ENCODE data around the gene ADARB1. TPM values are rescaled to one million over a fixed set of nuclear protein-coding genes. Genes with fewer than 3 reads are reported as not detected.

ADARB1 gene
- total and polyA plus RNA-seq, 2 donors (not counting 1 experiment from before 2014, with no cell fraction given) = 17.1 to 33.3 TPM

DNA sequence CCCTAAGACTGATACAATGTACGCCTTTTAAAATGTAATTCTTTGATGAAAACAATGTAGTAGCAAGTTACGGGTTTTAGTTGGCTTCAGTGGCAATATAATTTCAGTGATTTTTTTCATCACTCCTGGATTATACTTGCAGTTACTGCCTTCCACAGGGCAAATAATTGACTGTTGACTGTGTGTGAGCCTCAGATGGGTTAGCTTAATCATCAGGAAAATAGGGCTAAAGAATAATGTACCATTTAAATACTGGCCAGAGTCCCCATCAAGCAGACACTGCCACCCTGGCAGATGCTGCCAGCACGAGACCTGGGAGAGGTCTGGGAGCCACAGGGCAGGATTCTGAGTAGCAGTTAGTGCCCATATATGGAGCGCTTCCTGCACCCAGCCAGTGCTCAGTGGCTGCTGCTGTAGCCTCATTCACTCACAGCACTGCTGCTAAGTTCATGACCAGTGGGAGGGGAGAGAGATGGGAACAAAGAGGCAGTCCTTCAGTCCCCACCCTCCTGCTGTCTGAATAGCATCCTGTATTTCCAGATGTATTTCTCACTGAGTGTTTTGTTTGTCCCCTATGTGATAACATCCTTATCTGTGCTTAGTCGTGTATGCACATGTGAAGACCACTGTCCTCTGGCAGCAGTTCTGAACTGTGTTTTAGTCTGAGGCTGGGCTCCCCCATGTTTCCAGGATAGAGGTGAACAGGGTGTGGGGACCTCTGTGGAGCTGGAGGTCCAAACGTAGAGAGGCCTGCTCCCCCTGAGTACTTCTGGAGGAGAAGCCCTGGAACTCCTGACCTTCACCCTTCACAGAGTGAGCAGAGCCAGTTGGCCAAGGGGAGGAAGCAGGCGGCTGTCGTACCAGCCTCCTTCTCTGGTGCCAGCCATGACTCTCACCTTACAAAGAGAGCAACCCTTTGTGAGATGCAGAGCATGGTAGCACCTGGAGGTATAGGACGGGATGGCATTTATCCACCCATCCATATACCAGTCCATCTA lies 80.4 kb downstream of the ADARB1 start:
- Histone ChIP-seq H3K27ac (ENCODE audit: low read length in 2 of 2) (no peak overlapping the region), H2AFZ (ENCODE audit: insufficient read depth, low read depth, low read length, poor library complexity, severe bottlenecking) (no peak overlapping the region), H4K20me1 (ENCODE audit: control insufficient read depth, insufficient read depth, low read length, poor library complexity, severe bottlenecking) (peaks cover 75% of the 10 kb centered on the region), H3K79me2 (ENCODE audit: control insufficient read depth, insufficient read depth, low read length) (peaks cover 30% of the 10 kb centered on the region), H3K4me3 (ENCODE audit: control extremely low read depth in 1 of 5, extremely low read depth in 1 of 5, insufficient read depth in 1 of 5, low read depth in 2 of 5, low read length in 4 of 5) (no peak overlapping the region), H3K9me3 (ENCODE audit: control extremely low read depth in 1 of 3, control insufficient read depth in 2 of 3, insufficient read depth in 1 of 3, low read length in 2 of 3) (peaks cover 0 to 21% (median 16%) of the 10 kb centered on the region in 3 donors), H3K4me1 (ENCODE audit: control insufficient read depth in 2 of 2, insufficient read depth in 2 of 2, low read length in 2 of 2) (peaks cover 45 to 47% of the 10 kb centered on the region in 2 donors), H3K4me2 (replicated peaks; ENCODE audit: low read depth, low read length, poor library complexity, severe bottlenecking) (no peak overlapping the region), H3K27me3 (replicated peaks in 1 of 4; ENCODE audit: control extremely low read depth in 1 of 4, control insufficient read depth in 3 of 4, insufficient read depth in 4 of 4, low read length in 3 of 4) (no peaks in the 10 kb centered on the region), H3K9ac (ENCODE audit: low read length) (no peak overlapping the region), H3K36me3 (replicated peaks in 1 of 2; ENCODE audit: control extremely low read depth in 1 of 2, control insufficient read depth in 1 of 2, extremely low read depth in 1 of 2, insufficient read depth in 2 of 2, low read length in 1 of 2) (peaks cover 0 to 7% of the 10 kb centered on the region in 2 experiments)
- intact Hi-C loops (cut with micrococcal nuclease) = no loop called here
- ChIA-PET CTCF (interaction anchor here (1.0 to 3.2 kb wide), 2 partner anchors 14 to 155 kb away, joined by 3 to 36 read pairs; no protein-coding TSS in a partner anchor), POLR2A (no interaction called here)
- peaks cover 59% of the 10 kb centered on the region for H3K4me1 Mint-ChIP-seq
- H3K27me3 Mint-ChIP-seq = no peaks in the 10 kb centered on the region
- no peak overlapping the region for H3K27ac Mint-ChIP-seq
- TF ChIP-seq EZH2 (IDR thresholded peaks at IDR 0.05; ENCODE audit: borderline replicate concordance, insufficient read depth, low read depth, low read length, poor library complexity, severe bottlenecking) = no peak
- TF ChIP-seq, protein P1, sequence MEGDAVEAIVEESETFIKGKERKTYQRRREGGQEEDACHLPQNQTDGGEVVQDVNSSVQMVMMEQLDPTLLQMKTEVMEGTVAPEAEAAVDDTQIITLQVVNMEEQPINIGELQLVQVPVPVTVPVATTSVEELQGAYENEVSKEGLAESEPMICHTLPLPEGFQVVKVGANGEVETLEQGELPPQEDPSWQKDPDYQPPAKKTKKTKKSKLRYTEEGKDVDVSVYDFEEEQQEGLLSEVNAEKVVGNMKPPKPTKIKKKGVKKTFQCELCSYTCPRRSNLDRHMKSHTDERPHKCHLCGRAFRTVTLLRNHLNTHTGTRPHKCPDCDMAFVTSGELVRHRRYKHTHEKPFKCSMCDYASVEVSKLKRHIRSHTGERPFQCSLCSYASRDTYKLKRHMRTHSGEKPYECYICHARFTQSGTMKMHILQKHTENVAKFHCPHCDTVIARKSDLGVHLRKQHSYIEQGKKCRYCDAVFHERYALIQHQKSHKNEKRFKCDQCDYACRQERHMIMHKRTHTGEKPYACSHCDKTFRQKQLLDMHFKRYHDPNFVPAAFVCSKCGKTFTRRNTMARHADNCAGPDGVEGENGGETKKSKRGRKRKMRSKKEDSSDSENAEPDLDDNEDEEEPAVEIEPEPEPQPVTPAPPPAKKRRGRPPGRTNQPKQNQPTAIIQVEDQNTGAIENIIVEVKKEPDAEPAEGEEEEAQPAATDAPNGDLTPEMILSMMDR (IDR thresholded peaks at IDR 0.05) = no peak
- H3K9me3 Mint-ChIP-seq (ENCODE audit: insufficient read depth) = peaks cover 6% of the 10 kb centered on the region
- ATAC-seq (ENCODE audit: low read depth) (no peak), DNase-seq (no peak)
- no peak overlapping the region for H3K4me3 Mint-ChIP-seq
- WGBS (ENCODE audit: insufficient coverage) = 92% methylated on average over 6 of the region's 9 CpGs

DNA sequence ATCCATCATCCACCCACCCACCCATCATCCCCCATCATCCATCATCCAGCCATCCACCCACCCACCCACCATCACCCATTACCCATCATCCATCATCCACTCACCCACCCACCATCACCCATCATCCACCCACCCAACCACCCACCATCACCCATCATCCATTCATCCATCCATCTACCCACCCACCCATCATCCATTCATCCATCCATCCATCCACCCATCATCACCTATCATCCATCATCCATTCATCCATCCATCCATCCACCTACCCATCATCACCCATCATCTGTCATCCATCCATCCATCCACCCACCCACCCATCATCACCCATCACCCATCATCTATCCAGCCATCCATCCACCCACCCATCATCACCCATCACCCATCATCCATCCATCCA lies 81.5 kb downstream of the ADARB1 start:
- H2AFZ ChIP-seq (ENCODE audit: insufficient read depth, low read depth, low read length, poor library complexity, severe bottlenecking) = no peak overlapping the region
- intact Hi-C loops (cut with micrococcal nuclease) = no loop called here
- Mint-ChIP-seq H3K4me1 (peaks cover 61% of the 10 kb centered on the region), H3K9me3 (ENCODE audit: insufficient read depth) (peaks cover 6% of the 10 kb centered on the region), H3K4me3 (no peak overlapping the region), H3K27me3 (no peaks in the 10 kb centered on the region), H3K27ac (no peak overlapping the region)
- TF ChIP-seq EZH2 (IDR thresholded peaks at IDR 0.05; ENCODE audit: borderline replicate concordance, insufficient read depth, low read depth, low read length, poor library complexity, severe bottlenecking) = no peak
- TF ChIP-seq, protein P1 (IDR thresholded peaks at IDR 0.05) = no peak
- peaks cover 48 to 49% of the 10 kb centered on the region in 2 donors for H3K4me1 ChIP-seq (ENCODE audit: control insufficient read depth in 2 of 2, insufficient read depth in 2 of 2, low read length in 2 of 2)
- peaks cover 28% of the 10 kb centered on the region for H3K79me2 ChIP-seq (ENCODE audit: control insufficient read depth, insufficient read depth, low read length)
- H3K4me3 ChIP-seq (ENCODE audit: control extremely low read depth in 1 of 5, extremely low read depth in 1 of 5, insufficient read depth in 1 of 5, low read depth in 2 of 5, low read length in 4 of 5) = no peak overlapping the region
- H4K20me1 ChIP-seq (ENCODE audit: control insufficient read depth, insufficient read depth, low read length, poor library complexity, severe bottlenecking) = peaks cover 70% of the 10 kb centered on the region
- peaks cover 2 to 26% (median 21%) of the 10 kb centered on the region in 3 donors for H3K9me3 ChIP-seq (ENCODE audit: control extremely low read depth in 1 of 3, control insufficient read depth in 2 of 3, insufficient read depth in 1 of 3, low read length in 2 of 3)
- H3K36me3 ChIP-seq (replicated peaks in 1 of 2; ENCODE audit: control extremely low read depth in 1 of 2, control insufficient read depth in 1 of 2, extremely low read depth in 1 of 2, insufficient read depth in 2 of 2, low read length in 1 of 2) = peaks cover 0 to 7% of the 10 kb centered on the region in 2 experiments
- POLR2A ChIA-PET = no interaction called here
- no peak overlapping the region for H3K4me2 ChIP-seq (replicated peaks; ENCODE audit: low read depth, low read length, poor library complexity, severe bottlenecking)
- no peak overlapping the region for H3K9ac ChIP-seq (ENCODE audit: low read length)
- DNase-seq = no peak
- CTCF ChIA-PET = no interaction called here
- no peaks in the 10 kb centered on the region for H3K27me3 ChIP-seq (replicated peaks in 1 of 4; ENCODE audit: control extremely low read depth in 1 of 4, control insufficient read depth in 3 of 4, insufficient read depth in 4 of 4, low read length in 3 of 4)
- no peak for ATAC-seq (ENCODE audit: low read depth)
- H3K27ac ChIP-seq (ENCODE audit: low read length in 2 of 2) = no peak overlapping the region

Measured in B cell (primary cell).